PC-3 (cell line): ENCODE data around the gene OPALIN. TPM values are rescaled to one million over a fixed set of nuclear protein-coding genes. Genes with fewer than 3 reads are reported as not detected.

Experiments used
- ATAC-seq: fragments of 200-7000 bp; cut with Tn5 transposase; 2 replicates; pipeline ENCODE4 v1.9.1; 2020; ENCODE audit warnings: mild to moderate bottlenecking, moderate library complexity
- BruUV-seq: library from RNA; stranded (reverse); fragments of 400-500 nt; replicated peaks from 2 replicates; lab custom pipeline; 2021; lab: Mats Ljungman, UMichigan
- CTCF ChIA-PET: fragments of 300-600 bp; sonication (Branson Sonifier 250); formaldehyde crosslinking; loops from one replicate; lab custom pipeline; 2022; ENCODE audit warnings: antibody characterized with exemption; lab: Charles Lee
- POLR2A ChIA-PET: fragments of 300-600 bp; sonication (Branson Sonifier 250); formaldehyde crosslinking; loops from one replicate; lab custom pipeline; 2022; ENCODE audit warnings: antibody characterized with exemption; ENCODE audit not compliant: unreplicated experiment; lab: Charles Lee
- DNase-seq: peaks from one replicate; pipeline ENCODE4 v3.0.0-alpha.2; 2015
- H2AFZ ChIP-seq: fragments of 300-600 bp; sonication (generic); 2 replicates; pipeline ENCODE4 v1.6.0; 2016; ENCODE audit warnings: antibody characterized with exemption, low read length
- H3F3A ChIP-seq: fragments of 300-600 bp; sonication (generic); one replicate; pipeline ENCODE4 v1.6.0; 2017; ENCODE audit warnings: antibody characterized with exemption, low read length, control low read depth, mild to moderate bottlenecking; ENCODE audit not compliant: unreplicated experiment
- H3K27ac ChIP-seq: fragments of 300-600 bp; sonication (generic); 2 replicates; pipeline ENCODE4 v1.5.1; 2016; ENCODE audit warnings: mild to moderate bottlenecking, low read length
- H3K27me3 ChIP-seq: fragments of 300-600 bp; sonication (generic); 2 replicates; pipeline ENCODE4 v1.6.1; 2016; ENCODE audit warnings: low read length, mixed read lengths
- H3K36me3 ChIP-seq: fragments of 300-600 bp; sonication (generic); 2 replicates; pipeline ENCODE4 v1.6.1; 2016; ENCODE audit warnings: low read depth, mixed run types, low read length, mixed read lengths
- H3K4me1 ChIP-seq: fragments of 300-600 bp; sonication (generic); 2 replicates; pipeline ENCODE4 v1.5.1; 2016; ENCODE audit warnings: low read length; ENCODE audit not compliant: insufficient read depth
- H3K4me2 ChIP-seq: fragments of 300-600 bp; sonication (generic); 2 replicates; pipeline ENCODE4 v1.6.0; 2016; ENCODE audit warnings: low read length
- H3K4me3 ChIP-seq: fragments of 300-600 bp; sonication (generic); 2 replicates; pipeline ENCODE4 v1.5.1; 2016; ENCODE audit warnings: mild to moderate bottlenecking, low read length, mixed read lengths
- H3K79me2 ChIP-seq: fragments of 300-600 bp; sonication (generic); 2 replicates; pipeline ENCODE4 v1.6.1; 2017; ENCODE audit warnings: low read length, mixed read lengths
- H3K9ac ChIP-seq: fragments of 300-600 bp; sonication (generic); 2 replicates; pipeline ENCODE4 v1.6.0; 2016; ENCODE audit warnings: mild to moderate bottlenecking, low read length
- H3K9me2 ChIP-seq: fragments of 300-600 bp; sonication (generic); replicated peaks from 2 replicates; pipeline ENCODE4 v1.6.1; 2016; ENCODE audit warnings: mixed run types, low read length, mixed read lengths
- H3K9me3 ChIP-seq: fragments of 300-600 bp; sonication (generic); 2 replicates; pipeline ENCODE4 v1.6.1; 2016; ENCODE audit warnings: low read length, mixed read lengths
- H4K20me1 ChIP-seq: fragments of 300-600 bp; sonication (generic); 2 replicates; pipeline ENCODE4 v1.6.1; 2016; ENCODE audit warnings: low read length, mixed read lengths
- CTCF ChIP-seq: fragments of 300-600 bp; sonication (generic); conservative IDR thresholded peaks from 2 replicates; pipeline ENCODE4 v1.5.1; 2017; ENCODE audit warnings: antibody characterized with exemption, low read depth, mild to moderate bottlenecking, low read length
- EZH2 ChIP-seq: fragments of 300-600 bp; sonication (generic); IDR thresholded peaks from one replicate; pipeline ENCODE4 v1.6.1; 2017; ENCODE audit warnings: antibody characterized with exemption, mild to moderate bottlenecking, low read length; ENCODE audit not compliant: unreplicated experiment
- EZH2phosphoT487 ChIP-seq: fragments of 300-600 bp; sonication (generic); IDR thresholded peaks from 2 replicates; pipeline ENCODE4 v1.6.1; 2018; ENCODE audit warnings: mild to moderate bottlenecking, antibody characterized with exemption, low read length, borderline replicate concordance
- intact Hi-C: fragments of 100-400 bp; cut with micrococcal nuclease; formaldehyde crosslinking; loops from 2 replicates; pipeline ENCODE4 v1.9.0; 2023
- total RNA-seq: library from RNA; depleted of rRNA; stranded (reverse); fragments of >200 nt; gene quantifications from 2 replicates; pipeline ENCODE4 v1.2.3, GENCODE V29; 2014

Gene OPALIN
- total RNA-seq, 1 experiment from 2014 or later, result not detected

- Histone ChIP-seq H3K4me2 (no peak overlapping the region), H3F3A (no peaks in the 10 kb centered on the region), H2AFZ (no peak overlapping the region), H3K4me1 (no peaks in the 10 kb centered on the region), H3K36me3 (no peaks in the 10 kb centered on the region), H3K9me3 (no peaks in the 10 kb centered on the region), H3K9me2 (no peaks in the 10 kb centered on the region), H4K20me1 (no peaks in the 10 kb centered on the region), H3K27me3 (peaks cover 5% of the 10 kb centered on the region; the same call in 1 of the 2 replicates), H3K4me3 (no peak overlapping the region), H3K9ac (no peak overlapping the region), H3K27ac (no peak overlapping the region), H3K79me2 (no peaks in the 10 kb centered on the region)
- TF ChIP-seq CTCF (no peak), EZH2 (no peak), EZH2phosphoT487 (no peak)
- peak; percentile 60 for ATAC-seq
- no TSS peak for BruUV-seq
- CTCF ChIA-PET, result no interaction called here
- intact Hi-C loops, result no loop called here
- DNase-seq, result no peak
- POLR2A ChIA-PET, result no interaction called here
Observed at GRCh38 chr10:96380821-96381220, 22.0 kb upstream of the OPALIN start.

- CTCF ChIA-PET, result no interaction called here
Observed at GRCh38 chr10:96379758-96380157, 21.0 kb upstream of the OPALIN start.

More at GRCh38 chr10:96379758-96380157, 21.0 kb upstream of the OPALIN start:
- Histone ChIP-seq H3K9me3 (no peaks in the 10 kb centered on the region), H3K27me3 (no peaks in the 10 kb centered on the region), H3K4me2 (no peak overlapping the region), H3K9ac (no peak overlapping the region), H3K4me3 (no peak overlapping the region), H2AFZ (no peak overlapping the region), H3K36me3 (no peaks in the 10 kb centered on the region), H3K9me2 (no peaks in the 10 kb centered on the region), H3K27ac (no peak overlapping the region), H4K20me1 (no peaks in the 10 kb centered on the region), H3K79me2 (no peaks in the 10 kb centered on the region), H3K4me1 (peaks cover 5% of the 10 kb centered on the region; the same call in 1 of the 2 replicates), H3F3A (no peaks in the 10 kb centered on the region)
- no TSS peak for BruUV-seq
- TF ChIP-seq EZH2 (no peak), CTCF (no peak), EZH2phosphoT487 (no peak)
- POLR2A ChIA-PET, result no interaction called here
- intact Hi-C loops, result loop anchor here (5.0 kb wide), 1 partner anchor 133 kb away; the partner anchor contains the start of gene TLL2
- ATAC-seq (no peak), DNase-seq (no peak)
